ENCODE data around the gene SLC51B. TPM values are rescaled to one million over a fixed set of nuclear protein-coding genes. Genes with fewer than 3 reads are reported as not detected.
A peak's percentile ranks its signal among the peaks of the same experiment; 100 is the strongest.
"Not testable (repeated sequence)": the region's sequence is repeated elsewhere in the genome, so short reads cannot be mapped to it uniquely, and the experiment has no call there.

Gene SLC51B
- total RNA-seq, 3 donors from 2014 or later, result not detected

GRCh38 chr15:65066635-65067316 is 21.6 kb downstream of the SLC51B start:
- H3K4me3 Mint-ChIP-seq, result no peak overlapping the region
- no peaks in the 10 kb centered on the region for H3K9me3 Mint-ChIP-seq
- no peak for DNase-seq
- peaks cover 39% of the 10 kb centered on the region for H3K27me3 Mint-ChIP-seq (ENCODE audit: low read depth)
- H3K36me3 Mint-ChIP-seq (ENCODE audit: insufficient read depth), result no peaks in the 10 kb centered on the region
- no peak for ATAC-seq
- H3K4me1 Mint-ChIP-seq (ENCODE audit: low read depth), result peaks cover 8% of the 10 kb centered on the region

GRCh38 chr15:65067317-65067644 is 22.1 kb downstream of the SLC51B start:
- peaks cover 8% of the 10 kb centered on the region for H3K4me1 Mint-ChIP-seq (ENCODE audit: low read depth)
- H3K4me3 Mint-ChIP-seq, result no peak overlapping the region
- H3K36me3 Mint-ChIP-seq (ENCODE audit: insufficient read depth), result no peaks in the 10 kb centered on the region
- peaks cover 39% of the 10 kb centered on the region for H3K27me3 Mint-ChIP-seq (ENCODE audit: low read depth)
- H3K9me3 Mint-ChIP-seq, result no peaks in the 10 kb centered on the region
- DNase-seq (no peak), ATAC-seq (no peak)

- DNase-seq (no peak), ATAC-seq (peak; percentile 18 to 32)
- H3K4me1 Mint-ChIP-seq (ENCODE audit: low read depth), result peaks cover 8% of the 10 kb centered on the region
- peak within 1 kb of the TSS; percentile 42 for H3K4me3 Mint-ChIP-seq
- peaks cover 39% of the 10 kb centered on the region for H3K27me3 Mint-ChIP-seq (ENCODE audit: low read depth)
- H3K9me3 Mint-ChIP-seq, result no peaks in the 10 kb centered on the region
- H3K36me3 Mint-ChIP-seq (ENCODE audit: insufficient read depth), result no peaks in the 10 kb centered on the region
These were observed 22.6 kb downstream of the SLC51B start, which contains the start of gene RASL12 for GRCh38 chr15:65067645-65068402. Gene RASL12 (minus strand): TSS chr15:65067991. CDS start chr15:65067835, 156 bp downstream.

GRCh38 chr15:65068403-65068788 is 23.2 kb downstream of the SLC51B start:
- Mint-ChIP-seq H3K4me1 (ENCODE audit: low read depth) (peaks cover 8% of the 10 kb centered on the region), H3K9me3 (no peaks in the 10 kb centered on the region), H3K36me3 (ENCODE audit: insufficient read depth) (no peaks in the 10 kb centered on the region), H3K4me3 (peak overlapping the region; percentile 42), H3K27me3 (ENCODE audit: low read depth) (peaks cover 37% of the 10 kb centered on the region)
- DNase-seq, result no peak
- ATAC-seq, result no peak

- ATAC-seq (no peak), DNase-seq (no peak)
- no peaks in the 10 kb centered on the region for H3K9me3 Mint-ChIP-seq
- peaks cover 36% of the 10 kb centered on the region for H3K27me3 Mint-ChIP-seq (ENCODE audit: low read depth)
- H3K36me3 Mint-ChIP-seq (ENCODE audit: insufficient read depth), result no peaks in the 10 kb centered on the region
- peaks cover 8% of the 10 kb centered on the region for H3K4me1 Mint-ChIP-seq (ENCODE audit: low read depth)
- no peak overlapping the region for H3K4me3 Mint-ChIP-seq
These were observed 24.0 kb downstream of the SLC51B start for GRCh38 chr15:65069179-65069578.

GRCh38 chr15:65069779-65070546 is 24.8 kb downstream of the SLC51B start:
- Mint-ChIP-seq H3K27me3 (ENCODE audit: low read depth) (peaks cover 30% of the 10 kb centered on the region), H3K4me3 (no peak overlapping the region), H3K4me1 (ENCODE audit: low read depth) (peaks cover 8% of the 10 kb centered on the region), H3K9me3 (no peaks in the 10 kb centered on the region), H3K36me3 (ENCODE audit: insufficient read depth) (no peaks in the 10 kb centered on the region)
- ATAC-seq, result no peak
- no peak for DNase-seq

DNA sequence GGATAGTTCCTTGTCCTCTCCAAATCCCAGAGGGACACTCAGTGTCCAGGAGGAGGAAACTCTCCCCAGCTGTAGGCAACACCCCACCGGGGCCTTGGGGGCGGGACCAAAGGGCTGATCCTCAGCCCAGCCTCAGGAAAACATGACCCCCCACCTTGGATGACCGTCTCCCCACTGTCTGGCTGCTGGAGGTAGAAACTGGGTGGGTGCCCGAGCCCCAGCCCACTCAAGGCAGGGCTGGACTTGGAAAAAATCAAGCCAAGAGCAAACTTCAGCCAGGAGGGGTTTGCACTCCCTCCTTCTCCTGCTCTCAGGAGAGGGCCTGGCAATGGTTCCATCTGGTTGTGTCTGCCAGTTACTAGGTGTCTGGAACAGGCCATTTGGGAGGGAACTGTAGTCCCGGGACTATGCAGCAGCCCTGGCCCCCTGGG is 26.2 kb downstream of the SLC51B start:
- H3K27me3 Mint-ChIP-seq (ENCODE audit: low read depth), result peaks cover 25% of the 10 kb centered on the region
- H3K9me3 Mint-ChIP-seq, result no peaks in the 10 kb centered on the region
- ATAC-seq (no peak), DNase-seq (no peak)
- H3K36me3 Mint-ChIP-seq (ENCODE audit: insufficient read depth), result no peaks in the 10 kb centered on the region
- H3K4me1 Mint-ChIP-seq (ENCODE audit: low read depth), result peaks cover 8% of the 10 kb centered on the region
- no peak overlapping the region for H3K4me3 Mint-ChIP-seq

- Mint-ChIP-seq H3K4me1 (ENCODE audit: low read depth) (peaks cover 8% of the 10 kb centered on the region), H3K36me3 (ENCODE audit: insufficient read depth) (no peaks in the 10 kb centered on the region), H3K27me3 (ENCODE audit: low read depth) (peaks cover 21% of the 10 kb centered on the region), H3K4me3 (no peak overlapping the region), H3K9me3 (no peaks in the 10 kb centered on the region)
- ATAC-seq (no peak), DNase-seq (no peak)
These were observed 26.8 kb downstream of the SLC51B start for GRCh38 chr15:65072027-65072426.

DNA sequence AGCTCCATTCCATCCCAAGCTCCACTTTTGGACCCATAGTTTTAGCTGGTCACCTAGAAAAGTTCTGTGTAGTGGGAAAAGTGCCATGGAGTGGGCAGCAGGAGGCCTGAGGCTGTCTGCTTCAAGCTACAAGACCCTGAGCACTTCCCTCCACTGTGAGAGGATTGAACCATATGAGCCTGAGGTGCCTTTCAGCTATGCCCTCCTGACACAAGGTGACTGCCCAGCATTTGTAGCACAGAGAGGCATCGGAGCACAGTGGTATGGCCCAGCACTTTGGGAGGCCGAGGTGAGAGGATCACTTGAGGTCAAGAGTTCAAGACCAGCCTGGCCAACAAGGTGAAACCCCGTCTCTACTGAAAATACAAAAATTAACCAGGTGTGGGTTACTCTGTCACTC is 27.4 kb downstream of the SLC51B start:
- Mint-ChIP-seq H3K27me3 (ENCODE audit: low read depth) (peaks cover 18% of the 10 kb centered on the region), H3K9me3 (no peaks in the 10 kb centered on the region), H3K4me1 (ENCODE audit: low read depth) (peaks cover 4% of the 10 kb centered on the region), H3K4me3 (no peak overlapping the region), H3K36me3 (ENCODE audit: insufficient read depth) (no peaks in the 10 kb centered on the region)
- ATAC-seq, result no peak
- no peak for DNase-seq

DNA sequence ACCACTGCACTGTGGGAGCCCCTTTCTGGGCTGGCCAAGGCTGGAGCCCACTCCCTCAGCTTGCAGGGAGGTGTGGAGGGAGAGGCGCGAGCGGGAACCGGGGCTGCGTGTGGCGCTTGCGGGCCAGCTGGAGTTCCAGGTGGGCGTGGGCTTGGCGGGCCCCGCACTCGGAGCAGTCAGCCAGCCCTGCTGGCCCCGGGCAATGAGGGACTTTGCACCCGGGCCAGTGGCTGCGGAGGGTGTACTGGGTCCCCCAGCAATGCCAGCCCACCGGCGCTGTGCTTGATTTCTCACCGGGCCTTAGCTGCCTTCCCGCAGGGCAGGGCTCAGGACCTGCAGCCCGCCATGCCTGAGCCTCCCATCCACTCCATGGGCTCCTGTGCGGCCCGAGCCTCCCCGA is 29.8 kb downstream of the SLC51B start:
- H3K9me3 Mint-ChIP-seq; H3K4me3 Mint-ChIP-seq; ATAC-seq; H3K36me3 Mint-ChIP-seq (ENCODE audit: insufficient read depth); H3K4me1 Mint-ChIP-seq (ENCODE audit: low read depth); DNase-seq: not testable (repeated sequence)
- peaks cover 23% of the 10 kb centered on the region for H3K27me3 Mint-ChIP-seq (ENCODE audit: low read depth)

DNA sequence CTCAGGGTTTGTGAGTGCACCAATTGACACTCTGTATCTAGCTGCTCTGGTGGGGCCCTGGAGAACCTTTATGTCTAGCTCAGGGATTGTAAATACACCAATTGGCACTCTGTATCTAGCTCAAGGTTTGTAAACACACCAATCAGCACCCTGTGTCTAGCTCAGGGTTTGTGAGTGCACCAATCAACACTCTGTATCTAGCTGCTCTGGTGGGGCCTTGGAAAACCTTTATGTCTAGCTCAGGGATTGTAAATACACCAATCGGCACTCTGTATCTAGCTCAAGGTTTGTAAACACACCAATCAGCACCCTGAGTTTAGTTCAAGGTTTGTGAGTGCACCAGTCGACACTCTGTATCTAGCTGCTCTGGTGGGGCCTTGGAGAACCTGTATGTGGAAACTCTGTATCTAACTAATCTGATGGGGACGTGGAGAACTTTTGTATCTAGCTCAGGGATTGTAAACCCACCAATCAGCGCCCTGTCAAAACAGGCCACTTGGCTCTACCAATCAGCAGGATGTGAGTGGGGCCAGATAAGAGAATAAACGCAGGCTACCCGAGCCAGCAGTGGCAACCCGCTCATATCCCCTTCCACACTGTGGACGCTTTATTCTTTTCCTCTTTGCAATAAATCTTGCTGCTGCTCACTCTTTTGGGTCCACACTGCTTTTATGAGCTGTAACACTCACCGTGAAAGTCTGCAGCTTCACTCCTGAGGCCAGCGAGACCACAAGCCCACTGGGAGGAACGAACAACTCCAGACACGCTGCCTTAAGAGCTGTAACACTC is 30.6 kb downstream of the SLC51B start:
- DNase-seq; H3K4me1 Mint-ChIP-seq (ENCODE audit: low read depth); ATAC-seq; H3K36me3 Mint-ChIP-seq (ENCODE audit: insufficient read depth); H3K9me3 Mint-ChIP-seq; H3K4me3 Mint-ChIP-seq: not testable (repeated sequence)
- peaks cover 23% of the 10 kb centered on the region for H3K27me3 Mint-ChIP-seq (ENCODE audit: low read depth)

DNA sequence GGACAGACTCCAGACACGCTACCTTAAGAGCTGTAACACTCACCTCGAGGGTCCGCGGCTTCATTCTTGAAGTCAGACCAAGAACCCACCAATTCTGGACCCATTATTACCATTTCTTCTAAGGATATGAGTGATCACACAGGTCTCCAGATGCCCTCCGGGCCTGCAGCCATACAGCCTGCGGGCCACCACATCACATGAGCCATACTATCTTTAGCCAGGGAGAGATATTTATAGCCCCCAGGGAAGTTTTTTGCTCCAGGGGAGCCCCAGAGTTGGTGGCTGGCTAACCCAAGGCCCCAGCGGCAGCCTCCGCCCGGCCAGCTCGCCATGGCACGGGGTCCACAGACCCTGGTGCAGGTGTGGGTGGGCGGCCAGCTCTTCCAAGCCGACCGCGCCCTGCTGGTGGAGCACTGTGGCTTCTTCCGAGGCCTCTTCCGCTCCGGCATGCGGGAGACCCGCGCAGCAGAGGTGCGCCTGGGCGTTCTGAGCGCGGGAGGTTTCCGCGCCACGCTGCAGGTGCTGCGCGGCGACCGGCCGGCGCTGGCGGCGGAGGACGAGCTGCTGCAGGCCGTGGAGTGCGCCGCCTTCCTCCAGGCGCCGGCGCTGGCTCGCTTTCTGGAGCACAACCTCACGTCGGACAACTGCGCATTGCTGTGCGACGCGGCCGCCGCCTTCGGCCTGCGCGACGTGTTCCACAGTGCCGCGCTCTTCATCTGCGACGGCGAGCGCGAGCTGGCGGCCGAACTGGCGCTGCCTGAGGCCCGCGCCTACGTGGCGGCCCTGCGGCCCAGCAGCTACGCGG is 31.5 kb downstream of the SLC51B start, which contains the start of gene KBTBD13:
Gene KBTBD13, plus strand, starts transcription at position 261 of the 805 bp plus-strand sequence. Its CDS starts 70 bp downstream, at position 331.
- DNase-seq (no peak), ATAC-seq (no peak)
- Mint-ChIP-seq H3K4me1 (ENCODE audit: low read depth) (peaks cover 5% of the 10 kb centered on the region), H3K9me3 (no peaks in the 10 kb centered on the region), H3K36me3 (ENCODE audit: insufficient read depth) (no peaks in the 10 kb centered on the region), H3K4me3 (no peak within 1 kb of the TSS), H3K27me3 (ENCODE audit: low read depth) (peaks cover 23% of the 10 kb centered on the region)

- H3K9me3 Mint-ChIP-seq, result no peaks in the 10 kb centered on the region
- no peak for DNase-seq
- peaks cover 12% of the 10 kb centered on the region for H3K4me1 Mint-ChIP-seq (ENCODE audit: low read depth)
- no peaks in the 10 kb centered on the region for H3K36me3 Mint-ChIP-seq (ENCODE audit: insufficient read depth)
- no peak overlapping the region for H3K4me3 Mint-ChIP-seq
- H3K27me3 Mint-ChIP-seq (ENCODE audit: low read depth), result peaks cover 23% of the 10 kb centered on the region
- ATAC-seq, result no peak
These were observed 32.2 kb downstream of the SLC51B start for GRCh38 chr15:65077291-65077980.
